Lower leg skin (tissue), 3 donors: ENCODE data around the gene CDH15.

ENCODE experiments used
- CTCF ChIP-seq, 3 donors: fragments of 450-650 bp; IDR thresholded peaks; one replicate each; pipeline ENCODE4 v1.5.1; 2016; ENCODE audit warnings: antibody characterized with exemption in 3 of 3, mild to moderate bottlenecking in 3 of 3, moderate library complexity in 2 of 3
- POLR2A ChIP-seq, 2 donors: fragments of 450-650 bp; IDR thresholded peaks; one replicate each; pipeline ENCODE4 v1.6.1; 2016 to 2017; ENCODE audit warnings: antibody characterized with exemption in 2 of 2, mild to moderate bottlenecking in 1 of 2, moderate library complexity in 1 of 2

DNA sequence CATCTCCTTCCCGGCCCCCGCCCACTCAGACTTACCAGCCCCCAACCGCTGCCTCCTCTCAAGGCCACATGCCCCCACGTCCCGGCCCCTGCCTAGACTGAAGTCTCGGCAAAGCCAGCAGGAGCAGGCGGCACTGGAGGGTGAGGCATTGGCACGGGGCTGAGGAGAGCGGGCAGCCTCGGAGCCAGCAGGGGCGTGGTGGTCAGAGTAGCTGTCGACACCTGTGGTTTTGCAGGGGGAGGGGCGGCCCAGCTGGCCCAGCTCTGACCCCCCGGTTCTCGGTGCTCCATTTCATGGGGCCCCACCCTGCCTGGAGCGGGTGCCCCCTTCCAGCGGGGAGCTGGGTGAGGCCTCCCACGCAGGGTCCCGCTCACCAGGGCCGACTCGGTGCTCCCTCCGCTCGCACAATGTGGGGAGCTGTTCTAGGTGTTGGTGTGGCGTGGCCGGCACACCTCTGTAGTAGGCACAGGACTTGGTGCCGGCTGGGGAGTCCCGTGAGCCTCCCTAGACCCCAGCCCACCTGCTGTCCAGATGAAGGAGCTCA, 4.7 kb downstream of the CDH15 start:
- TF ChIP-seq CTCF (IDR thresholded peaks at IDR 0.05) (no peak), POLR2A (IDR thresholded peaks at IDR 0.05) (no peak)
